Liver (tissue), 9 donors: ENCODE measurements around the gene ABCC9. TPM values are rescaled to one million over a fixed set of nuclear protein-coding genes. Genes with fewer than 3 reads are reported as not detected.

Experiments
- DNase-seq: peaks from one replicate; pipeline ENCODE4 v3.0.0-alpha.2; 2017; ENCODE audit warnings: low spot score
- H3K27ac ChIP-seq, 2 donors: one replicate each; pipeline ENCODE4 v1.7.0; 2013; ENCODE audit warnings: inconsistent platforms in 2 of 2, low read length in 2 of 2, control low read depth in 1 of 2, low read depth in 1 of 2, mild to moderate bottlenecking in 1 of 2
- H3K27me3 ChIP-seq, 4 donors: one replicate each; pipeline versions ENCODE4 v1.6.1 to v1.7.0; 2013; ENCODE audit warnings: low read length in 3 of 4, inconsistent platforms in 1 of 4, mild to moderate bottlenecking in 1 of 4, moderate library complexity in 1 of 4; ENCODE audit not compliant: control insufficient read depth in 4 of 4, insufficient read depth in 4 of 4
- H3K36me3 ChIP-seq, 4 donors: one replicate each; pipeline versions ENCODE4 v1.6.1 to v1.7.0; 2013; ENCODE audit warnings: low read length in 3 of 4, mild to moderate bottlenecking in 3 of 4, low read depth in 1 of 4, moderate library complexity in 1 of 4; ENCODE audit not compliant: control insufficient read depth in 4 of 4, insufficient read depth in 3 of 4
- H3K4me1 ChIP-seq, 4 donors: one replicate each; pipeline versions ENCODE4 v1.6.1 to v1.7.0; 2013; ENCODE audit warnings: low read length in 3 of 4, mild to moderate bottlenecking in 3 of 4, moderate library complexity in 1 of 4; ENCODE audit not compliant: control insufficient read depth in 4 of 4, insufficient read depth in 4 of 4
- H3K4me3 ChIP-seq, 3 donors: one replicate each; pipeline versions ENCODE4 v1.6.1 to v1.7.0; 2013; ENCODE audit warnings: low read length in 3 of 3, control low read depth in 1 of 3, low read depth in 1 of 3, mild to moderate bottlenecking in 1 of 3
- H3K9ac ChIP-seq, 2 donors: one replicate each; pipeline ENCODE4 v1.7.0; 2013; ENCODE audit warnings: low read length in 2 of 2, mild to moderate bottlenecking in 2 of 2, moderate library complexity in 2 of 2, control low read depth in 1 of 2, low read depth in 1 of 2
- H3K9me3 ChIP-seq, 4 donors: one replicate each; pipeline versions ENCODE4 v1.6.1 to v1.7.0; 2013; ENCODE audit warnings: low read length in 3 of 4; ENCODE audit not compliant: control insufficient read depth in 4 of 4
- EGR1 ChIP-seq, 2 donors: IDR thresholded peaks; 2 replicates each; pipeline ENCODE4 v1.6.1; 2016 to 2018; ENCODE audit warnings: antibody characterized with exemption in 2 of 2, low read depth in 2 of 2
- FOXA1 ChIP-seq: IDR thresholded peaks from 2 replicates; pipeline ENCODE4 v1.6.1; 2016; ENCODE audit warnings: antibody characterized with exemption
- FOXA2 ChIP-seq: IDR thresholded peaks from 2 replicates; pipeline ENCODE4 v1.6.1; 2016; ENCODE audit warnings: antibody characterized with exemption
- GABPA ChIP-seq, 2 donors: IDR thresholded peaks in 1 of 2; conservative IDR thresholded peaks in 1 of 2; 2 replicates each; pipeline ENCODE4 v1.6.1; 2016; ENCODE audit warnings: antibody characterized with exemption in 2 of 2, mild to moderate bottlenecking in 1 of 2, moderate library complexity in 1 of 2
- HNF4A ChIP-seq, 2 donors: conservative IDR thresholded peaks; 2 replicates each; pipeline ENCODE4 v1.6.1; 2016; ENCODE audit warnings: antibody characterized with exemption in 2 of 2, mild to moderate bottlenecking in 2 of 2
- HNF4G ChIP-seq: IDR thresholded peaks from 2 replicates; pipeline ENCODE4 v1.6.1; 2016; ENCODE audit warnings: antibody characterized with exemption
- JUND ChIP-seq, 2 donors: IDR thresholded peaks; 2 replicates each; pipeline ENCODE4 v1.6.1; 2016; ENCODE audit warnings: antibody characterized with exemption in 2 of 2
- NR2F2 ChIP-seq: IDR thresholded peaks from 2 replicates; pipeline ENCODE4 v1.6.1; 2016; ENCODE audit warnings: antibody characterized with exemption
- RAD21 ChIP-seq, 2 donors: IDR thresholded peaks; 2 replicates each; pipeline ENCODE4 v1.6.1; 2016; ENCODE audit warnings: antibody characterized with exemption in 2 of 2, mild to moderate bottlenecking in 2 of 2
- RXRA ChIP-seq, 2 donors: IDR thresholded peaks; 2 replicates each; pipeline ENCODE4 v1.6.1; 2017 to 2018; ENCODE audit warnings: antibody characterized with exemption in 2 of 2, mild to moderate bottlenecking in 1 of 2
- SP1 ChIP-seq: IDR thresholded peaks from 2 replicates; pipeline ENCODE4 v1.6.1; 2018; ENCODE audit warnings: antibody characterized with exemption, mild to moderate bottlenecking
- TAF1 ChIP-seq: conservative IDR thresholded peaks from 2 replicates; pipeline ENCODE4 v1.6.1; 2016; ENCODE audit warnings: antibody characterized with exemption, mild to moderate bottlenecking
- YY1 ChIP-seq: IDR thresholded peaks from 2 replicates; pipeline ENCODE4 v1.6.1; 2016; ENCODE audit warnings: antibody characterized with exemption, mild to moderate bottlenecking
- WGBS: extraction: QIAGEN DNeasy Blood & Tissue Kit; methylation state at CpG from one replicate; pipeline ENCODE4 v1.1.7; 2013; 5-methylcytosine and 5-hydroxymethylcytosine counted together
- polyA plus RNA-seq, 2 donors: library from polyadenylated mRNA; stranded (reverse) in 1 of 2; unstranded in 1 of 2; fragments of 200-250 nt in 1 of 2; fragments of >200 nt in 1 of 2; fragmentation: Nextera tagmentation in 1 of 2; extraction: Ambion mirVana in 1 of 2; gene quantifications; one replicate each; pipeline versions ENCODE4 v1.2.1 to v1.2.3, GENCODE V29; 2013 to 2015
- total RNA-seq, 2 donors: library from RNA; depleted of rRNA; stranded (reverse); fragments of >200 nt; gene quantifications; one replicate each; pipeline ENCODE4 v1.2.3, GENCODE V29; 2014
- TF ChIP-seq, protein P1 (sequence below): IDR thresholded peaks from 2 replicates; pipeline ENCODE4 v1.6.1; 2016; ENCODE audit warnings: antibody characterized with exemption, mild to moderate bottlenecking
- TF ChIP-seq, protein P2 (sequence below): fragments of 150-350 bp; IDR thresholded peaks from 2 replicates; pipeline ENCODE4 v1.5.1; 2017; ENCODE audit warnings: improper control_type of control experiment, low read depth, low read length; ENCODE audit not compliant: missing input control
- TF ChIP-seq, protein P3 (sequence below): IDR thresholded peaks from 2 replicates; pipeline ENCODE4 v1.6.1; 2016; ENCODE audit warnings: antibody characterized with exemption
- TF ChIP-seq, protein P4 (sequence below): IDR thresholded peaks from 2 replicates; pipeline ENCODE4 v1.6.1; 2016; ENCODE audit warnings: antibody characterized with exemption
- TF ChIP-seq, protein P5 (sequence below): IDR thresholded peaks from 2 replicates; pipeline ENCODE4 v1.6.1; 2016; ENCODE audit warnings: antibody characterized with exemption
- donor health status: healthy.
- donor health status: healthy.
- donor health status: healthy.
- donor health status: healthy.
- donor health status: healthy.

The ABCC9 gene
- total and polyA plus RNA-seq, 4 donors: 2.7 to 55.6 (median 10.7) TPM

DNA sequence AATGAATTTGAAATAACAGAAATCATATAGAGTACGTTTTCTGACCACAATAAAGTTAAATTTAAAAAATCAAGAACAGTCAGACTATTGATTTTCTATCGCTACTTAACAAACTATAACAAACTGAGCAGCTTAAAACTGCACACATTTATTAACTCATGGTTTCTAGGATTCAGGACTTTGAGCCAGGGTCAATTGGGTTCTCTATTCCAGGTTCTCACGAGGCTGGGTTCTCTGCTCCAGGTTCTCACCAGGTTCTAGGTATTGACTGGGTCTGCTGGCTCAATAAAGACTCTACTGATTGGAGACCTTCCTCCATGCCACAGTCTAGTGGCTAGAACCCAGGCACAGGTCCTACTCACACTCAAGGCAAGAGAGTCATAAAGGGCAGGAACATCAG lies 22.8 kb downstream of the ABCC9 start (continued):
- TF ChIP-seq, protein P1, sequence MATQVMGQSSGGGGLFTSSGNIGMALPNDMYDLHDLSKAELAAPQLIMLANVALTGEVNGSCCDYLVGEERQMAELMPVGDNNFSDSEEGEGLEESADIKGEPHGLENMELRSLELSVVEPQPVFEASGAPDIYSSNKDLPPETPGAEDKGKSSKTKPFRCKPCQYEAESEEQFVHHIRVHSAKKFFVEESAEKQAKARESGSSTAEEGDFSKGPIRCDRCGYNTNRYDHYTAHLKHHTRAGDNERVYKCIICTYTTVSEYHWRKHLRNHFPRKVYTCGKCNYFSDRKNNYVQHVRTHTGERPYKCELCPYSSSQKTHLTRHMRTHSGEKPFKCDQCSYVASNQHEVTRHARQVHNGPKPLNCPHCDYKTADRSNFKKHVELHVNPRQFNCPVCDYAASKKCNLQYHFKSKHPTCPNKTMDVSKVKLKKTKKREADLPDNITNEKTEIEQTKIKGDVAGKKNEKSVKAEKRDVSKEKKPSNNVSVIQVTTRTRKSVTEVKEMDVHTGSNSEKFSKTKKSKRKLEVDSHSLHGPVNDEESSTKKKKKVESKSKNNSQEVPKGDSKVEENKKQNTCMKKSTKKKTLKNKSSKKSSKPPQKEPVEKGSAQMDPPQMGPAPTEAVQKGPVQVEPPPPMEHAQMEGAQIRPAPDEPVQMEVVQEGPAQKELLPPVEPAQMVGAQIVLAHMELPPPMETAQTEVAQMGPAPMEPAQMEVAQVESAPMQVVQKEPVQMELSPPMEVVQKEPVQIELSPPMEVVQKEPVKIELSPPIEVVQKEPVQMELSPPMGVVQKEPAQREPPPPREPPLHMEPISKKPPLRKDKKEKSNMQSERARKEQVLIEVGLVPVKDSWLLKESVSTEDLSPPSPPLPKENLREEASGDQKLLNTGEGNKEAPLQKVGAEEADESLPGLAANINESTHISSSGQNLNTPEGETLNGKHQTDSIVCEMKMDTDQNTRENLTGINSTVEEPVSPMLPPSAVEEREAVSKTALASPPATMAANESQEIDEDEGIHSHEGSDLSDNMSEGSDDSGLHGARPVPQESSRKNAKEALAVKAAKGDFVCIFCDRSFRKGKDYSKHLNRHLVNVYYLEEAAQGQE: no peak
- TF ChIP-seq, protein P2, sequence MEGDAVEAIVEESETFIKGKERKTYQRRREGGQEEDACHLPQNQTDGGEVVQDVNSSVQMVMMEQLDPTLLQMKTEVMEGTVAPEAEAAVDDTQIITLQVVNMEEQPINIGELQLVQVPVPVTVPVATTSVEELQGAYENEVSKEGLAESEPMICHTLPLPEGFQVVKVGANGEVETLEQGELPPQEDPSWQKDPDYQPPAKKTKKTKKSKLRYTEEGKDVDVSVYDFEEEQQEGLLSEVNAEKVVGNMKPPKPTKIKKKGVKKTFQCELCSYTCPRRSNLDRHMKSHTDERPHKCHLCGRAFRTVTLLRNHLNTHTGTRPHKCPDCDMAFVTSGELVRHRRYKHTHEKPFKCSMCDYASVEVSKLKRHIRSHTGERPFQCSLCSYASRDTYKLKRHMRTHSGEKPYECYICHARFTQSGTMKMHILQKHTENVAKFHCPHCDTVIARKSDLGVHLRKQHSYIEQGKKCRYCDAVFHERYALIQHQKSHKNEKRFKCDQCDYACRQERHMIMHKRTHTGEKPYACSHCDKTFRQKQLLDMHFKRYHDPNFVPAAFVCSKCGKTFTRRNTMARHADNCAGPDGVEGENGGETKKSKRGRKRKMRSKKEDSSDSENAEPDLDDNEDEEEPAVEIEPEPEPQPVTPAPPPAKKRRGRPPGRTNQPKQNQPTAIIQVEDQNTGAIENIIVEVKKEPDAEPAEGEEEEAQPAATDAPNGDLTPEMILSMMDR: no peak
- TF ChIP-seq, protein P3, sequence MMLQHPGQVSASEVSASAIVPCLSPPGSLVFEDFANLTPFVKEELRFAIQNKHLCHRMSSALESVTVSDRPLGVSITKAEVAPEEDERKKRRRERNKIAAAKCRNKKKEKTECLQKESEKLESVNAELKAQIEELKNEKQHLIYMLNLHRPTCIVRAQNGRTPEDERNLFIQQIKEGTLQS: no peak
- TF ChIP-seq SP1 (no peak), JUND (IDR thresholded peaks at IDR 0.05) (no peak)

DNA sequence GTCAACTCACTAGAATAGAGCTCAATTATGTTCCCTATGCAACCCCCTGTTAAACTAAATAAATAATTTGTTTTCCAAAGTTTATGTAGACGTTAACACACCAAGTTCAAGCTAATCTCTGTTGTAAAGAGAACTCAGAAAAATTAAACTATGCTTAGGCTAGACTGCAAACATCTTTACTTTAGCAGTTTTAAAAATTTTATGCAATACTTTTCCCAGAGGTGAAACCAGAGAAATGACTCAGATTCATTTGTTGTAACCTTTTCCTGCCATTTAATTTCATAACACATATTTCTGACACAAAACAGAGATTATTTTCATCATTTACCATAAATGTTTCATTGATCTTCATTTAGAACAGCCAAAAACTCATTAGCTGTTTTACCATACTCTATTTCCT lies 27.4 kb downstream of the ABCC9 start:
- Histone ChIP-seq H3K4me1 (no peaks in the 10 kb centered on the region), H3K9me3 (no peaks in the 10 kb centered on the region), H3K36me3 (no peaks in the 10 kb centered on the region), H3K4me3 (no peak overlapping the region), H3K9ac (no peak overlapping the region), H3K27ac (no peak overlapping the region), H3K27me3 (no peaks in the 10 kb centered on the region)
- 82% methylated on average over 1 of the region's 1 CpG for WGBS
- TF ChIP-seq HNF4G (no peak), RAD21 (IDR thresholded peaks at IDR 0.05) (no peak), FOXA2 (no peak), EGR1 (IDR thresholded peaks at IDR 0.05; ENCODE audit: low read depth in 2 of 2) (no peak), JUND (IDR thresholded peaks at IDR 0.05) (no peak), FOXA1 (no peak), YY1 (no peak), HNF4A (conservative IDR thresholded peaks at IDR 0.05) (no peak), RXRA (IDR thresholded peaks at IDR 0.05) (no peak), GABPA (IDR thresholded peaks at IDR 0.05 in 1 of 2, conservative IDR thresholded peaks at IDR 0.05 in 1 of 2) (no peak), SP1 (no peak), NR2F2 (no peak), TAF1 (no peak)
- TF ChIP-seq, protein P1: no peak
- TF ChIP-seq, protein P4, sequence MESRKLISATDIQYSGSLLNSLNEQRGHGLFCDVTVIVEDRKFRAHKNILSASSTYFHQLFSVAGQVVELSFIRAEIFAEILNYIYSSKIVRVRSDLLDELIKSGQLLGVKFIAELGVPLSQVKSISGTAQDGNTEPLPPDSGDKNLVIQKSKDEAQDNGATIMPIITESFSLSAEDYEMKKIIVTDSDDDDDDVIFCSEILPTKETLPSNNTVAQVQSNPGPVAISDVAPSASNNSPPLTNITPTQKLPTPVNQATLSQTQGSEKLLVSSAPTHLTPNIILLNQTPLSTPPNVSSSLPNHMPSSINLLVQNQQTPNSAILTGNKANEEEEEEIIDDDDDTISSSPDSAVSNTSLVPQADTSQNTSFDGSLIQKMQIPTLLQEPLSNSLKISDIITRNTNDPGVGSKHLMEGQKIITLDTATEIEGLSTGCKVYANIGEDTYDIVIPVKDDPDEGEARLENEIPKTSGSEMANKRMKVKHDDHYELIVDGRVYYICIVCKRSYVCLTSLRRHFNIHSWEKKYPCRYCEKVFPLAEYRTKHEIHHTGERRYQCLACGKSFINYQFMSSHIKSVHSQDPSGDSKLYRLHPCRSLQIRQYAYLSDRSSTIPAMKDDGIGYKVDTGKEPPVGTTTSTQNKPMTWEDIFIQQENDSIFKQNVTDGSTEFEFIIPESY: no peak
- TF ChIP-seq, protein P2: no peak
- TF ChIP-seq, protein P3: no peak
- TF ChIP-seq, protein P5, sequence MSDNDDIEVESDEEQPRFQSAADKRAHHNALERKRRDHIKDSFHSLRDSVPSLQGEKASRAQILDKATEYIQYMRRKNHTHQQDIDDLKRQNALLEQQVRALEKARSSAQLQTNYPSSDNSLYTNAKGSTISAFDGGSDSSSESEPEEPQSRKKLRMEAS: no peak
- DNase-seq: no peak
